NOMO-1 treated with dmso at 0.1 percent for 144 hours (cell line): ENCODE measurements around the gene SORL1.

ENCODE experiments used
- DNase-seq: peaks from one replicate; lab custom pipeline; 2025; ENCODE audit not compliant: unreplicated experiment; lab: John Stamatoyannopoulos, UW

The SORL1 gene

DNA sequence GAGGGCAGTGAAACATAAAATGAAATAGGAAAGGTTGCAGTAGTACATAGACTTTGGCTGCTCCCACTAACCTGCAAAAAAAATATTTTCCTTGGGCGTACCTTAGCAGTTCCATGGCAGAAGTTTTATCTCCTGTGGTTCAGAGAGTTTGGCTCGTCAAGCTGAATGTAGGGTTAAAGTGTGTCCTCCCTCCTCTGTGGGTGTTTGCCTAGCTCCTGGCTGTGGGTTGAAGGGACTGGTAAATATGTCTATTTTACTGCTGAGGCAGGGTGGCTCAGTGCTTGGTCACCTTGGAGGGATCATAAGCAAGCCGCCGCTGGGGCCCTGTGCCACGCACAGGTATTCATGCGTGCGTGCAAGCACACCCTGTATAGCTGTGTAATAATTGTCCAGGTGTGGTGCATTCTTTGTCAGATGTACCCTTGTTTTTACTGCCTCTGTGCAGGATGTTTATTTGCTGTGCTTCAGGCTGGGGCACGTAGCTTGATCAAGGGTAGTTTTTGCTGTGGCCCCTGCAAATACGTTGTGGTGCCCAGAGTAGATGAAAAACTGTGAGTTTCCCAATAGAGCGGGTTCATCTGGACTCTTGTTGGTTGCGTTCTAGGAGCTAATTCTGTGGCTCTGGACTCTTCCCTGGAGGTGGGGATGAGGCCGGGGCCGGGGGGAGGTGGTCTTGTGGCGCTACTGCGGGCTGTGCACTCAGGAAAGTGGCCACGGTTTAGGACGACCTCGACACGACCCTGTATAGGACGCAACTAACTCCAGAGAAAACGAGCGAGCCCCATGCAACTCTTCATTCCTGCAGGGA lies 732 bp upstream of the SORL1 start:
- no peak for DNase-seq

DNA sequence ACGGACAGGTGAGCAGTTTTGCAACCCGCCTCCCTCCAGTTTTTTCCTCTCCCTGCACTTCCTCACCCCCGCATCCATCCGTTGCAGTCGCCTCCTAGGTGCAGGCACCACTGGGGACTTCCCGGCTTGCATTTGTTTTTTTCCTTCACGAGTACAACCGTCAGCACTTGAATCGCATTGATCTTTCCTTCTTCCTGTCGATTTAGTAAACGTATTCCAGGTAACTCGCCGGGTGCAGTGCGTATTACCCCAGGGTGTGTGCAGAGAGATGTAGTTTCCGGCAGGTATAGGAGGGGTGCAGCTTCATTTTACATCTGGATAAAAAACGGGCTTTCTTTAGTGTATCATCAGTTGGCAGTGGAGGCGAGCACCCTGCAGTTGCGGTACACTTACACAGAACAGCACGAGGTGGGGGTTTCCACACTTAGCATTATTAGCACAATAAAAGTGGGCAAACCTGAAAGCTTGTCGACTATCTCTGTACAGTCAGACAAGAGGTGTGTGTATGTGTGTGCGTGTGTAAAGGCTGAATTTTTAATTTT lies 566 bp downstream of the SORL1 start, which contains the start of gene SORL1-AS1:
TSS of gene SORL1-AS1 (minus strand) at position 359 of the 542 bp plus-strand sequence.
- DNase-seq = no peak

DNA sequence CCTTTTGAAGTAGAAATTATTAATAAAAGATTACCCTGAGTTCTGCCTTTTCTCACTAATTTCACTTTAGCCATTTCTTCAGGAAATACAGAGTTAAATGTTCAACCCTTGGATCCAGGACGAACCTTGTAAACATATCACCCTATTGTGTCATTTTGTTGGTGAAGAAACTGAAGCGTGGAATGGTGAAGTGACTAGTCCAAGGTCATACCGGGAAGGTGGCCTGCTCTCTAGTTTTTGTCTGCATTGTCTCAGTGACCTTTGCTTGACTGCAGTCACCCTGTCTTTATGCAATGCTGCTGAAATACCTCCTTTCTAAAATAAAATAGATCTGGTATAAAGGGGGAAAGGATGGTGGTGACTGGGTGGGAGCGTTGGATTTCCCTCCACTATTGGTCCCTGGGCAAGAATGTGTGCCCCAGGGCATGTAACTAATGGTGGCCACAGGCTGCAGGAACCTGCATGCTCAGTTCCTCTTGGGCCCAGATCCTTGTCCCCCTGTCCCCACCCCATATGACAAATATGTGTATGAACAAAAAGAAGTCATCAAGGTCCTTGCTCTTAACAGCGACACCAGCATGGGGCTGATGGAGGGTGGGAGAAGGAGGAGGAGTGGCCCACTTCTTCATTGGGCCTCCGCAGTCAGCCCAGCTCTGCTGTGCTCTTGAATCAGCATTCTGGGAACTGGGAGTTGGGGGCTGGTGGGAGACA lies 1.6 kb downstream of the SORL1 start:
- DNase-seq = no peak

DNA sequence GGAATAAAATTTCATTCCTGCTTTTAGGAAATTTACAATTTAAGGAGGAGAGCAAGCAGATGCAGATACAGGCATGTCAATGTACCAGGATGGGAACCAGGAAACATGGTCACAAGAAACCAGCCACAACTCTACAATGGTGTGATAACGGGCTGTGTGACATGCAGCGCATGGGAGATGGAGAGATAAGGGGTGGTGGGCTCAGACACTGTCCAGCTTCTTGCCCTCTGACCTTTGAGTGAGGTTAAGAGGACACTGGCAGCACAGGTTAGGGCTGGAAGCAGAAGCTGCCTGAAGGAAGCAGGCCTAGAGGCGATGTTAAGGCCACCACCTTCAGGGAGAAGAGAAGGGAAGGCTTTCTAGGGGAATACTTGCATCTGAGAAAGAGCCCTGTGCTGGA lies 3.0 kb downstream of the SORL1 start:
- no peak for DNase-seq

DNA sequence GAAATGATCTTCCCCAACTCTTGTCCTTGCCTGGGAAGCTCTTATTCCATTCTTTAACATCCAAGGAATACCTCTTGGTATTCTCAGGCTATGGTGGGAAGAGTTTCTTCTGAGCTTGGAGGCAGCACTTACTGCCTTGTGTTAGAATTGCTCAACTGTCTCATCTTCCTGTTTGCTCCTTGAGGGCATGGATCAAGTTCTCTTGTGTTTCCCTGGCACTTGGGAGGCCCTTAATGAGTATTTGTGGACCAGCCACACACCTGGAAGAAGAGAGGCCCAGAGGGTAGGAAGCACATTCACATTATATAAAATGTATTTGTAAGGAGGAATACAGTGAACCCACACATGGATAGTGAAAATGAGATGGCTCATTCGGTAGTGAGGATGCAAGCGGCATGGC lies 4.0 kb downstream of the SORL1 start:
- no peak for DNase-seq

DNA sequence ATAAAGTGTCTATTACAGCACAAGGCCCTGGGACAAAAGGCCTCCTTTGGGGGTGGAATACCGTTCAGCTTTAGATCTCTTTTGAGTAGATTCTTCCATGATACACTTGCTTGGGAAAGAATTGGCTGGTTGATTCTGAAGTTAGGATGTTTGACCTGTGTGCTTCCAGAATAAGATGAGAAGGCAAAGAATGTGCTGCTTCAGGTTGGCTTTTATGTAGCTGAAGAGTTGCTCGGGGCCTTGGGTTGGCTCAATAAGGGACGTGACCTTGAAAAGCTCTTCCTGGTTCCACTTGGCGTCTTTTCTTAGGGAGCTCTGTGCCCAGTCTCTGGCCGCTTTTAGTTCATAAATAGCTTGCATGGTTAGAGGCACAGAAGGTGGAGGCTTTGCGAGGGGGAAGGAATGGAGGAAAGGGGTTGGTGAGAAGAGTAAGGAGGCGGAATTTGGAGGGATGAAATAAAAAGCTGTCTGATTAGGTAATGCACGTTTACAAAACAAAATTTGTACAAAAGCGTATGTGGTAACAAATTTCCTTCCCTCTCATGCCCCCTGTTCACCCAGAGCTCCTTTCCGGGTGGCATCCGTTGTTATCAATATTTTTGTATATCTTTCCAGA lies 4.8 kb downstream of the SORL1 start:
- no peak for DNase-seq

DNA sequence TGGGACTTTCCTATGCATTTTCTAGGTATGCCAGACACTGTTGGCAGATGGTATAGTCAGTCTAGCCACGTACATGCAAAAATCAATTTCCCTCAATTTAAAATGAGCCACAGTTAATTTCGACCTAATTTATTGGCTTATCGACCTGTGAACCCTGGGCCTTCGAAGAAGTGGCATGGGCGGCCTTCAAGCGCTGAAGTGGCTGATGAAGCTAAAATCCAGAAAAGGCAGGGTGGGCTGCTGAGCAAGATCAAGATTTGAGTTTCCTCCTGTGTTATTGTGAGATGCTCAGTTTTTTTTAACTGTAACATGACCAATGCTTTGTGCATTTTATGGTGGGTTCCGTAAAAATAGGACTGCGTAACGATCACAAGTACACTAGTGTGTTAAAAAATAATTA lies 6.4 kb downstream of the SORL1 start:
- no peak for DNase-seq

DNA sequence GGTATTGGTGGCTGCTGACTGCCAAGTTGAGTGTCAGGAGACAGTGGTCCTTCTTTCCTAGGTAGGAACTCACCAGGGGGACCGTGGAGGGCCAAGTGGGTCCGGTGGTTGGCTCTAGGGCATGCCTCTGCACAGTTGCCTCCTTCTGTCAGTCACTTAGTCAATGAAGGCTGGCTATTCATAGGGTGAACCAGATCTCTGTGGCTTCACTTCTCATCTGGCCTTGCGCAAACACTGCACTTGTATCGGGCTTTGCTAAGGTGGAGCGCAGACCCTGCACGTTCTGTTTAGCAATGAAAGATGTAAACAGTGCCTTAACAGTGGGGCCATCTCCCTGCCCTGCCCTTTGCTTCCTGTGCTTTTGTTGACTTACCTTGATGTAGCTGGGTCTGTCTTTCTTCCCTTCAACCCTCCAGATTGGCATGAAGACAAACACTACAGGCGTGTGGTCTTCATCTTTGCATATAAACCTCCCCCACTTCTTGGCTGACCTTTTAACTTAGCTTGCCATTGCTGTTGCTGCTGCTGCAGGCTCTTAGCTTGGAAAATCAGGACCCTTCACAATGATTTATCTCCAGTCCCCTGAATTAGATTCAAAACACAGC lies 7.4 kb downstream of the SORL1 start:
- no peak for DNase-seq

DNA sequence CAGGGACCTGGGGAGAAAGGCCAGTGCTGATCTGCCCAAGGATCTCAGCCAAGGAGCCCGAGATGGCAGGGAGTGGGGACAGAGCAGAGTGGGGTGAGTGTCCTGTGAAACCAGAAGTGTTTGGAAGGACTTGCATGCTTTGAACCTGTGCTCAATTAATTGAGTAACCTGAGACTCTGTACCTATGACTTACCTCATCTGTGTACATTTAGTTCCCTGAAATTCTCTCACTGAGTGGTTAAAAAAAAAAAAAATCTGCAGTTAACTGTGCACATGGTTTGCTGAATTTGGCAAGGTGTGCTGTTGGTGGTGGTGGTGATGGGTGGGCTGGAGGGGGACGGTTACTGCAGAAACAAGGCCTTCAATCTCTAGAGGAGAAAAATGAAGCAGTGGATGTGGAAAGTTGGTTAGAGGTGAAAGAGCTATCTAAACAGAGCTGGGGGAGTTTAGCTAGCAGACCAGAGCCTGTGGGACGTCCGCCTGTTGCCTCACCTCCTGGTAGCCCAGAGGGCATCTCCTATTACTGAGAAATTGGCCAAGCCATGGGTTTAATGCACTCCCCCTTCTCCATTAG lies 8.9 kb downstream of the SORL1 start:
- no peak for DNase-seq

DNA sequence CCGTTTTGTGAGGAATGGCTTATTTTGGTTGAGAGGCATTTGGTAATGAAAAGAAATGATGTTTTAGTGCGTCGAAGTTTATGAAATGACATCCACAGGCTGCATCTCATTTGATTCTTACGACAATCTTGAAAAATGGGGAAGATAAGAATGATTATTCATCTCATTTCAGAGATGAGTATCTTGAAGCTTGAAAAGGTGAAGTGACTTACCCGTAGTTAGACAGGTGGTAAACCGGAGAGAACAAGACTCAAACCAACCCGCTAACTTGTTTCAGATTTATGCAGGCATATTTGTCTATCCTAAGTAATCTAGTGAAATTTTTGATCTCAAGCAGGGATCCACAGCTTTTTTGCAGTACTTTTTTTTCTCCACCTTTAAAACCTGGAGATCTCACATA lies 9.7 kb downstream of the SORL1 start:
- no peak for DNase-seq

DNA sequence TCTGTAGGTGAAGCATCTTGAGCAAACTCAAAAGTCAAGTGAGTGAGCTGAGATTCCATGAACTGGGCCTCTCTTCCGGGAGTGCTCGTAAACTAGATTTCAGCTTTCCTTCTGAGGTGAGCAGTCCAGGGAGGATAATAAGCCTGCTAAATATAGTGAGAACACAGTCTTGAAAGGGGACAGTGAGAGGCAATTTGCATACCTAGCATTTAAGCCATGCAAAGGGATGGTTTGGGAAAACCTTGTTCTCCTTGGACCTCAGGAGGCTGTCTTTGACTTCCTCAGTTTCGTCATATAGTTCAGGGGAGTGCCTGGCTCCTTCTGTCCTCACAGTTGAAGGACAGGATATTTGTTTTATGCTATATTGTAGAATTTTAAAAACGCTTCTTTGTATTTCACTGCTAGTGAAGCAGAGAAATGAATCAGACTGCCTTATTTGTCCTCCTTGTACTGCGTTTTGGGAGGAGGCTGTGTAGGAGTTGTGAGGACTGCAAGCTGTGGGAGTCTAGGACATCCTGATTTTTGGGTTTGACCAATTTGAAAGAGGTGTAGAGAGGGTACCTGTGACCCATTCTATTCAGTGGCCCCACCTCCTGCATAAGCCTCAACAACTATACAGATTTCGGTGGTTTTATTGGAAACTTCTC lies 11.7 kb downstream of the SORL1 start:
- DNase-seq = no peak

DNA sequence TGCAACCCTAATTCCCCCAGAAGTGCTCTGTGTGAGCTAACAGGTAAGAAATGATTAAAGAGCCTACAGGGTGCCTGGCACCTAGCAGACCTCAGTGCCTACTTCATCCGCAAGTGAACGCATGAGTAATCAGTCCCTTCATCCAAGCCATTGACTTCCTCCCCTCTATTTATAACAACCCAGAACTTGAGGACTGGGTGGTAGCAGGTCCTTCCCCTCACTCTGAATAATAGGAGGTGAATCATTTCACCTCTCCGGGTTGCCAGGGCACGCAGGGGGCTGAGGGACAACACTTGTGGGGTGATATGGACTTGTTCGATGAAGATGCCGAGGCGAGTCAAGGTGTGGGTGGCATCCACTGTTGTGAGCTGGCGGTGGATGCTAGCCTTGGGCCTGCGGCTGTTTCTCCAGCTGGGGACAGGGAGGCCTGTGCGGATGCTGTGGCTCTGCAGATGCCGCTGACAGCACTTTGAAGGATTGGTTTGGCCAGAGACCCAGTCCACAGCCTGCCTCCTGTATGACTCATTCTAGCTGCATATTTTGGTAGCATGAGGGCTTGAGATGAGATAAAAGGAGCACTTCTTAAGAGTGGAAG lies 12.3 kb downstream of the SORL1 start:
- DNase-seq = no peak

DNA sequence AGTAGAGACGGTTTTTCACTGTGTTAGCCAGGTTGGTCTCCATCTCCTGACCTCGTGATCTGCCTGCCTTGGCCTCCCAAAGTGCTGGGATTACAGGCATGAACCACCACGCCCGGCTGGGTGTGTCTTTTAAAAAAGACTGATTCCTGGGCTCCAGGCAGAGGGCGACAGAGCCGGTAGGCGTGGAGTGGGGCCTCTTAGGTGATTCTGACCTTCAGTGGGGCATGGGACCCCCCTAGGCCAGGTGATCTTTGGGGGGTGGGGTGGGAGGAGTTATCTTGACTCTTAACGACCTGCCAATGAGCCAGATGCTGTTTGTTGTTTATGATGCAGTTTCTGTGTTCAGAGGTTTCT lies 13.6 kb downstream of the SORL1 start:
- DNase-seq = no peak

DNA sequence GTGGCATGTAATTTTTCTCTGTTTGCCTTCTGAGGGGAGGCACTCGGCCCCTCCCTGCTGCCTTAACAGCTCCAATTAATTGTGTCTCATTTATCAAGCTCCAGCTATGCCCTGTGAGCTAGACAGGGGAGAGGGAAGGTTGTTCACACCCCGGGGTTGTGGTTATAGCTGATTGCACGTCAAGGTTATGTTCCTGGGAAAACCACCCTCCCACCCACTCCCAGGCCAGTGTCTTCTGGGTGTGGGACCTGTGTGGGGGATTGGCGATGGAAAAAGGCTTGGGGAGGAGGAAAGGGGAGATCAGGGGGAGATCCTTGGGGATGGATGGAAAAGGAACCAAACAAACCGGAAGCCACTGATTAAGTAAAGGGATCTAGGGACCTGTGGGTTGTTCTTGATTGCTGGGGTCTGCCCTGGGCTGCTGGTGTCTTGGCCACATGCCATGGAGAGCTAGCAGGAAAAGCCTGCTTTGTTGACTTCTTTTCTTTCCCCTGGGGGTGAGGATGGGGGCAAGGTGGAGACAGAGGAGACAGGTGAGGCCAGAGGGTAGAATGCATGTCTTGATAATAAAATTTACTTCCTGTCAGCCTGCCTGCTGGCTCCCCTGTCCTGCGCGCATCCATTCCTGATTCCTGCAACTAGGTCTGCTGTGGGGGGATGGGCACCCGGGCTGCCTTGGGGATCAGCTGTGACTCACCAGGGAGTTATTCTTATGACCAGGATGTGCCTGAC lies 14.1 kb downstream of the SORL1 start:
- DNase-seq = no peak

DNA sequence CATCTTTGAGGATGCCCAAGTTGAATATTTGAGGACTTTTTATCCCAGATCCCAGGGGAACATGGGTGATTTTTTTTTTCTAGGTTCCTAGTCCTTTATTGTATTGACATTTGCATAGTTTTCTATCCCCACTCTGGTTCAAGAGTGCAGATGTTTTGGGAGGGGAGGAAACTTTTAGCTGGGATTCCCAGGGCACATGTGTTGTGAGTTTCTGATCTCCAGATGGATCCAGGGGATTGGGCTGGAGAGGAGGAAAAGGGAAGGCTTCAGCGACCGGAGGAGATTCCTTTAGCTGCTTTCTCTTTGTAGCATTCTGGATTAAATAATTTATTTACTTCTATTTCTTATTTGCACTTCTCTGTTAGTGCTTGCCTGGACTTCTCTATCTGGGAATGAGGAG lies 15.4 kb downstream of the SORL1 start:
- DNase-seq = no peak

DNA sequence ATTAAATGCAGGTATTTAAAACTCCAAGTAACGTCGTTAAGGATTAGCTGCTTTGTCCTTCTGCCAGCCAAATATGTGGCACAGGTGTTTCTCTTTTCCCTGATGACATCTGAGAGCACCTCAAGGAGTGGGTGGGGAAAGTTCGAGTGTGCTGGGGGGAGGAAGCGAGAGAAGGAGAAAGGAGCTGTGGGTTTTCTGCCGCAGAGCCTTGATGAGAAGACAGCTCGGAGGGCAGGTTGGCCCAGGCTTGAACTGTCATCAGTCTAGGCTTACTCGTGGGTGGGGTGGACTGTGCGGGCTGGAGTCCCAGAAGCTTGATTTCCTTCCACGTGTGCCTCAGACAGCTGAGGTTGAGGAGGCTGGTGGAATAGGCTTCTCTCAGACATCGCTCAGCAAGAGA lies 15.9 kb downstream of the SORL1 start:
- DNase-seq = no peak

DNA sequence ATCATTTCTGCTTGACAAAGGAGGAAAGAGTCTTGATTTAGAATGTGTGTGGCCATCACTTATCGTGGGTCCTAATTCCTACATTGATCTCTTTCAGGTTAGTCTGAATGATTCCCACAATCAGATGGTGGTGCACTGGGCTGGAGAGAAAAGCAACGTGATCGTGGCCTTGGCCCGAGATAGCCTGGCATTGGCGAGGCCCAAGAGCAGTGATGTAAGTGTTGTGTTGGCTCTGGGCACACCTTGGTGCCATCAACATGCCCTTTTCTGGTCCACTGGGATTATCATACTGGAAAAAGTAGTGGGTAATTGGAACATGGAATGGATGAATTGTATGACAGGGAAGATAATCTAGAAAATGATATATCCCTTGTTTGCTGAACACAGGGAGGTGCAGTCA lies 17.8 kb downstream of the SORL1 start:
- DNase-seq = no peak

DNA sequence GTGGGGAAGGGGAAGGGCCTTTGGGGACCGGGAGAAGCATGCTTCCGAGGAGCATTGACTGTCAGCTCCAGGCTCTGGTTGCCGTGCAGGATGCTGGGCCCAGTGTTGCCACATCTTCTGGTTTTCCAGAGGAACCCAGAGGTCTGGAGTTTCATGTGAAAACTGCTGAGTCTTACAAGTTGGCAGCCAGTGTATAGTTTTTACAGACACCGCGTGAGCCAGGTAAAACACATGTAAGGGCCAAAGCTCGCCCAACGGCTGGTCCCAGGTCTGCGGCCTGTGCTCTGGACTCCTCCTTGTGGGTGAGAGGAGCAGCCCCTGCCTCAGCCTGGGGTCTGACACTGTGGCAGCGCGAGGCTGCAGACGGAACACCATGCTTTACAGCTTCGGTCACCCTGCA lies 19.1 kb downstream of the SORL1 start:
- DNase-seq = no peak

DNA sequence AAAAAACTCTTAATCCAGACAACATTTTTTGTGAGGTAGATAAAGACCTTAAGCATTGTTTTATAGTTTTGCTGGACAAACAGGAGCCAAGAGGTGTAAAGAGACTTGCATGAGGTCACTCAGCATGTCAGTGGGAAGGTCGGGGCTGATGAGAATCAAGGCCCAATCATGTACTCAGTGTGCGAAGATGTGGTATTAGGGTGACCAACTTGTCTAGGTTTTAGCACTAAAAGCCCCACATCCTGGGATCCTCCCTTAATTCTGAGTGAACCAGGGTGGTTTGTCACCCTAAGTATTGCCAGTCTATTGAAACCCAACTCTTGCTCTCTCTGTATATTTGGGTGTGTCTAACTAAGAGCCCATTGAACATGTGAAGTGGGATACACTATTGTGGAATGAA lies 20.2 kb downstream of the SORL1 start:
- DNase-seq = no peak
